Stimulated activated CD8-positive, alpha-beta memory T cell treated with anti-CD3 and anti-CD28 coated beads, Interleukin-2, amount 100 ng/mL, for 48 hours (primary cell): ENCODE results near the gene OLFM1.

ENCODE experiments used
- DNase-seq, 2 donors: peaks; one replicate each; pipeline ENCODE4 v3.0.0-alpha.2; 2020; ENCODE audit warnings: low read depth in 2 of 2

OLFM1 gene

GRCh38 chr9:135090081-135090480 is 2.6 kb downstream of the OLFM1 start:
- DNase-seq: no peak

- no peak for DNase-seq
Measured at GRCh38 chr9:135090547-135090946, 3.1 kb downstream of the OLFM1 start.

GRCh38 chr9:135091545-135091944 is 4.1 kb downstream of the OLFM1 start:
- no peak for DNase-seq

GRCh38 chr9:135093111-135093510 is 5.6 kb downstream of the OLFM1 start:
- no peak for DNase-seq

- DNase-seq: no peak
Measured at GRCh38 chr9:135093911-135094584, 6.6 kb downstream of the OLFM1 start.

- no peak for DNase-seq
Measured at GRCh38 chr9:135095470-135096407, 8.3 kb downstream of the OLFM1 start.

- no peak for DNase-seq
Measured at GRCh38 chr9:135096408-135096895, 9.0 kb downstream of the OLFM1 start.

GRCh38 chr9:135098400-135099105 is 11.1 kb downstream of the OLFM1 start:
- no peak for DNase-seq

GRCh38 chr9:135099574-135099973 is 12.1 kb downstream of the OLFM1 start:
- no peak for DNase-seq

- DNase-seq: no peak
Measured at GRCh38 chr9:135100241-135100681, 12.8 kb downstream of the OLFM1 start.

- no peak for DNase-seq
Measured at GRCh38 chr9:135100725-135101410, 13.4 kb downstream of the OLFM1 start.

GRCh38 chr9:135101486-135101885 is 14.0 kb downstream of the OLFM1 start:
- no peak for DNase-seq

GRCh38 chr9:135101926-135102325 is 14.5 kb downstream of the OLFM1 start:
- DNase-seq: no peak

- DNase-seq: no peak
Measured at GRCh38 chr9:135102331-135102730, 14.9 kb downstream of the OLFM1 start.

- DNase-seq: no peak
Measured at GRCh38 chr9:135103001-135103446, 15.6 kb downstream of the OLFM1 start.

GRCh38 chr9:135103931-135104639 is 16.6 kb downstream of the OLFM1 start:
- no peak for DNase-seq

GRCh38 chr9:135104761-135105160 is 17.3 kb downstream of the OLFM1 start:
- DNase-seq: no peak

- no peak for DNase-seq
Measured at GRCh38 chr9:135105211-135105745, 17.8 kb downstream of the OLFM1 start.

GRCh38 chr9:135105938-135106491 is 18.5 kb downstream of the OLFM1 start:
- DNase-seq: no peak
